ENCODE data around the gene YTHDF2.

- TF ChIP-seq POLR2A (IDR thresholded peaks at IDR 0.05) (no peak), CTCF (IDR thresholded peaks at IDR 0.05) (no peak)
Observed at GRCh38 chr1:28703629-28704028, 33.1 kb upstream of the YTHDF2 start.

All from testis (tissue), 2 donors.